Neural progenitor cell (in vitro differentiated cells): Measurements from ENCODE around the gene CORO6. TPM values are rescaled to one million over a fixed set of nuclear protein-coding genes. Genes with fewer than 3 reads are reported as not detected.
"Not testable (repeated sequence)": the region's sequence is repeated elsewhere in the genome, so short reads cannot be mapped to it uniquely, and the experiment has no call there.

ENCODE experiments used
- DNase-seq: peaks from one replicate; pipeline ENCODE4 v3.0.0-alpha.2; 2016; ENCODE audit warnings: low spot score
- H2AFZ ChIP-seq: fragments of 200-600 bp; sonication (generic); replicated peaks from 2 replicates; pipeline ENCODE4 v1.6.1; 2016; ENCODE audit warnings: antibody characterized with exemption
- H3F3A ChIP-seq: fragments of 200-600 bp; sonication (generic); 2 replicates; pipeline ENCODE4 v1.6.1; 2016; ENCODE audit warnings: antibody characterized with exemption, low read depth
- H3K27ac ChIP-seq: fragments of 200-600 bp; sonication (generic); 2 replicates; pipeline ENCODE4 v1.5.1; 2016; ENCODE audit warnings: mild to moderate bottlenecking
- H3K27me3 ChIP-seq: fragments of 200-600 bp; sonication (generic); 2 replicates; pipeline ENCODE4 v1.6.1; 2016; ENCODE audit warnings: mild to moderate bottlenecking, moderate library complexity
- H3K36me3 ChIP-seq: fragments of 200-600 bp; sonication (generic); 2 replicates; pipeline ENCODE4 v1.5.1; 2016
- H3K4me1 ChIP-seq: fragments of 200-600 bp; sonication (generic); 2 replicates; pipeline ENCODE4 v1.6.1; 2016; ENCODE audit warnings: mixed run types
- H3K4me2 ChIP-seq: fragments of 200-600 bp; sonication (generic); 2 replicates; pipeline ENCODE4 v1.6.1; 2016
- H3K4me3 ChIP-seq: fragments of 200-600 bp; sonication (generic); 2 replicates; pipeline ENCODE4 v1.5.1; 2016
- H3K79me2 ChIP-seq: fragments of 200-600 bp; sonication (generic); 2 replicates; pipeline ENCODE4 v1.6.1; 2016; ENCODE audit warnings: low read depth
- H3K9ac ChIP-seq: fragments of 200-600 bp; sonication (generic); 2 replicates; pipeline ENCODE4 v1.6.1; 2016
- H3K9me3 ChIP-seq: fragments of 200-600 bp; sonication (generic); 2 replicates; pipeline ENCODE4 v1.5.1; 2016; ENCODE audit warnings: low read depth
- H4K20me1 ChIP-seq: fragments of 200-600 bp; sonication (generic); 2 replicates; pipeline ENCODE4 v1.6.1; 2016; ENCODE audit warnings: low read depth
- H3K27ac Mint-ChIP-seq: 3 replicates; pipeline ENCODE4 v1.8.0; 2021; ENCODE audit warnings: mixed read lengths
- H3K27me3 Mint-ChIP-seq: 2 replicates; pipeline ENCODE4 v1.8.0; 2022; ENCODE audit warnings: low read depth, mild to moderate bottlenecking, inconsistent platforms, moderate library complexity, mixed read lengths; ENCODE audit not compliant: insufficient read depth
- H3K36me3 Mint-ChIP-seq: 3 replicates; pipeline ENCODE4 v1.8.0; 2021; ENCODE audit warnings: mixed read lengths
- H3K4me1 Mint-ChIP-seq: 3 replicates; pipeline ENCODE4 v1.8.0; 2021; ENCODE audit warnings: mixed read lengths
- H3K4me3 Mint-ChIP-seq: 3 replicates; pipeline ENCODE4 v1.8.0; 2021; ENCODE audit warnings: mild to moderate bottlenecking, moderate library complexity, mixed read lengths
- H3K9me3 Mint-ChIP-seq: 3 replicates; pipeline ENCODE4 v1.8.0; 2020; ENCODE audit warnings: mixed read lengths
- CTCF ChIP-seq: fragments of 200-600 bp; sonication (generic); IDR thresholded peaks from 2 replicates; pipeline ENCODE4 v1.5.1; 2017; ENCODE audit warnings: antibody characterized with exemption, mild to moderate bottlenecking
- EZH2 ChIP-seq: fragments of 200-600 bp; sonication (generic); IDR thresholded peaks from 2 replicates; pipeline ENCODE4 v1.6.1; 2017; ENCODE audit warnings: antibody characterized with exemption, mild to moderate bottlenecking, moderate library complexity
- EZH2phosphoT487 ChIP-seq: fragments of 200-600 bp; sonication (generic); IDR thresholded peaks from 2 replicates; pipeline ENCODE4 v1.6.1; 2017; ENCODE audit warnings: antibody characterized with exemption
- total RNA-seq: library from RNA; depleted of rRNA; stranded (reverse); fragments of >200 nt; gene quantifications from 2 replicates; pipeline ENCODE4 v1.2.3, GENCODE V29; 2015; ENCODE audit warnings: low replicate concordance

CORO6 gene
- total RNA-seq, 1 donor from 2014 or later = 3.9 TPM

GRCh38 chr17:29653995-29654714 is 31.4 kb upstream of the CORO6 start:
- Histone ChIP-seq H3K79me2 (no peaks in the 10 kb centered on the region), H3K4me1 (no peaks in the 10 kb centered on the region), H3F3A (no peaks in the 10 kb centered on the region), H3K4me3 (no peak overlapping the region), H3K36me3 (no peaks in the 10 kb centered on the region), H3K27me3 (no peaks in the 10 kb centered on the region), H3K4me2 (no peak overlapping the region), H3K9me3 (no peaks in the 10 kb centered on the region), H2AFZ (no peak overlapping the region), H3K27ac (no peak overlapping the region), H3K9ac (no peak overlapping the region), H4K20me1 (no peaks in the 10 kb centered on the region)
- H3K36me3 Mint-ChIP-seq = peaks cover 3% of the 10 kb centered on the region
- no peak for TF ChIP-seq CTCF
- no peak for TF ChIP-seq EZH2phosphoT487
- TF ChIP-seq EZH2 = no peak
- H3K9me3 Mint-ChIP-seq = no peaks in the 10 kb centered on the region
- H3K4me3 Mint-ChIP-seq = no peak overlapping the region
- peaks cover 2% of the 10 kb centered on the region for H3K27me3 Mint-ChIP-seq
- no peaks in the 10 kb centered on the region for H3K4me1 Mint-ChIP-seq
- no peak for DNase-seq
- H3K27ac Mint-ChIP-seq = no peak overlapping the region

GRCh38 chr17:29652976-29653375 is 30.3 kb upstream of the CORO6 start:
- Histone ChIP-seq H3F3A (no peaks in the 10 kb centered on the region), H3K27ac (no peak overlapping the region), H3K4me3 (no peak overlapping the region), H4K20me1 (no peaks in the 10 kb centered on the region), H3K27me3 (no peaks in the 10 kb centered on the region), H3K9me3 (no peaks in the 10 kb centered on the region), H3K9ac (no peak overlapping the region), H3K4me2 (no peak overlapping the region), H3K4me1 (no peaks in the 10 kb centered on the region), H2AFZ (no peak overlapping the region), H3K79me2 (no peaks in the 10 kb centered on the region), H3K36me3 (no peaks in the 10 kb centered on the region)
- Mint-ChIP-seq H3K4me3 (no peak overlapping the region), H3K27me3 (peaks cover 2% of the 10 kb centered on the region), H3K27ac (no peak overlapping the region), H3K9me3 (no peaks in the 10 kb centered on the region), H3K4me1 (no peaks in the 10 kb centered on the region), H3K36me3 (peaks cover 8% of the 10 kb centered on the region)
- DNase-seq = no peak
- TF ChIP-seq EZH2phosphoT487 = no peak
- TF ChIP-seq CTCF = no peak
- TF ChIP-seq EZH2 = no peak

- H3K4me3 Mint-ChIP-seq, H3K4me1 ChIP-seq, H3F3A ChIP-seq, H3K9ac ChIP-seq, H3K9me3 Mint-ChIP-seq, H3K27me3 Mint-ChIP-seq, H3K36me3 ChIP-seq, H3K27ac ChIP-seq, H3K4me1 Mint-ChIP-seq, H3K79me2 ChIP-seq, H4K20me1 ChIP-seq, H3K36me3 Mint-ChIP-seq, H3K27me3 ChIP-seq, DNase-seq, H2AFZ ChIP-seq, H3K4me3 ChIP-seq, H3K27ac Mint-ChIP-seq, H3K9me3 ChIP-seq, H3K4me2 ChIP-seq: not testable (repeated sequence)
Observed at GRCh38 chr17:29651913-29652312, 29.2 kb upstream of the CORO6 start.

GRCh38 chr17:29650396-29650795 is 27.7 kb upstream of the CORO6 start:
- Histone ChIP-seq H2AFZ (no peak overlapping the region), H3K79me2 (no peaks in the 10 kb centered on the region), H3K27me3 (no peaks in the 10 kb centered on the region), H3K9me3 (no peaks in the 10 kb centered on the region), H3K36me3 (no peaks in the 10 kb centered on the region), H3K4me2 (no peak overlapping the region), H3K4me1 (no peaks in the 10 kb centered on the region), H3F3A (no peaks in the 10 kb centered on the region), H4K20me1 (no peaks in the 10 kb centered on the region), H3K27ac (no peak overlapping the region), H3K9ac (no peak overlapping the region), H3K4me3 (no peak overlapping the region)
- Mint-ChIP-seq H3K27me3 (peaks cover 2% of the 10 kb centered on the region), H3K27ac (no peak overlapping the region), H3K4me3 (no peak overlapping the region), H3K4me1 (no peaks in the 10 kb centered on the region), H3K9me3 (no peaks in the 10 kb centered on the region), H3K36me3 (peaks cover 8% of the 10 kb centered on the region)
- no peak for DNase-seq
- no peak for TF ChIP-seq EZH2
- TF ChIP-seq EZH2phosphoT487 = no peak
- no peak for TF ChIP-seq CTCF
